ENCODE results near the gene MS4A18.

DNA sequence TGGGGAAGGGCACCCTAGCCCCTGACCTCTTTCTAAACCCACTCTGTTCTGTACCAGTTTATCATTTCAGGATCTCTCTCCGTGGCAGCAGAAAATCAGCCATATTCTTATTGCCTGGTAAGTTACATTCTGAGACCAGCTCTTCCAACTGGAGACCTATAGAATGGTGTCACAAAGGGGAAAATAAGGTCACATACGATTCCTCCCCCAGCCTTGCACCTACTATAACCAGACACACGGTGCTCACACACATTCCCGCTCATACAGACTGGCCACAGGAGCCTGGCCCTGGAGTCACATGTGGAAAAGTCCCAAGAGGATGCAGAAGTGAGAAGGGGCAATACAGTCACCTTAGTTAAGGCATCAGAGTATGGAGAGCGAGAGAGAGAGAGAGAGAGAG is 17.6 kb upstream of the MS4A18 start:
- TF ChIP-seq CTCF (conservative IDR thresholded peaks at IDR 0.05) (no peak), ZFX (IDR thresholded peaks at IDR 0.05) (no peak)
